Lung microvascular endothelial cell (primary cell): ENCODE measurements around the gene ABHD16A. TPM values are rescaled to one million over a fixed set of nuclear protein-coding genes. Genes with fewer than 3 reads are reported as not detected.
"Not testable (repeated sequence)": the region's sequence is repeated elsewhere in the genome, so short reads cannot be mapped to it uniquely, and the experiment has no call there.

ENCODE experiments used
- DNase-seq, 2 donors: peaks; one replicate each; pipeline versions ENCODE4 v3.0.0 to v3.0.0-alpha.2; 2010; ENCODE audit warnings: low read depth in 2 of 2
- total RNA-seq: library from RNA; depleted of rRNA; stranded (reverse); fragments of >200 nt; gene quantifications from 2 replicates; pipeline ENCODE4 v1.2.1, GENCODE V29; 2014

ABHD16A gene
- total RNA-seq, 1 donor from 2014 or later = 69.8 TPM

- no peak for DNase-seq
Measured at GRCh38 chr6:31715022-31715958, 12.2 kb upstream of the ABHD16A start, which contains the start of gene LY6G6D. Gene LY6G6D (plus strand): TSS chr6:31715348. CDS start chr6:31715356, 8 bp downstream.

- no peak for DNase-seq
Measured at GRCh38 chr6:31713991-31714684, 11.0 kb upstream of the ABHD16A start.

GRCh38 chr6:31713465-31713864 lies 10.3 kb upstream of the ABHD16A start:
- no peak for DNase-seq

DNA sequence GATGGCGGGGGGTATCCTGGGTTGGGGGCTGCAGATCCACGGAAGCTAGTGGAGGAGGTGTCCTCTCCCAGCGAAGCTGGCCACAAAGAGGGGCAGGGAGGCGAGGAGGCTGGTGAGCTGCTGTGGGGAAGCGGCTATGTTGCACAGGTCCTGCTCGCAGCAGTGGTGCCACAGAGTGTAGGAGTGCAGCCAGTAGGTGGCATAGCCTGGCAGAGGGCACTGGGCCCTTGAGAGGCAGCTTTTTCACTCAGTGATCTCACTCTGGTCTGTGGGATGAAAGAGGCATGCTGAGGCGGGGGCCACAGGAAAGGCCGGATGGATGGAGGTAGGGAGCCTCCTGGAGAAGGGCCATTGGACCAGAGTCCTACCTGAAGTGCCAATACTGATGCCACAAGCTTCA lies 9.2 kb upstream of the ABHD16A start:
- DNase-seq = no peak

GRCh38 chr6:31711233-31711632 lies 8.1 kb upstream of the ABHD16A start:
- no peak for DNase-seq

DNA sequence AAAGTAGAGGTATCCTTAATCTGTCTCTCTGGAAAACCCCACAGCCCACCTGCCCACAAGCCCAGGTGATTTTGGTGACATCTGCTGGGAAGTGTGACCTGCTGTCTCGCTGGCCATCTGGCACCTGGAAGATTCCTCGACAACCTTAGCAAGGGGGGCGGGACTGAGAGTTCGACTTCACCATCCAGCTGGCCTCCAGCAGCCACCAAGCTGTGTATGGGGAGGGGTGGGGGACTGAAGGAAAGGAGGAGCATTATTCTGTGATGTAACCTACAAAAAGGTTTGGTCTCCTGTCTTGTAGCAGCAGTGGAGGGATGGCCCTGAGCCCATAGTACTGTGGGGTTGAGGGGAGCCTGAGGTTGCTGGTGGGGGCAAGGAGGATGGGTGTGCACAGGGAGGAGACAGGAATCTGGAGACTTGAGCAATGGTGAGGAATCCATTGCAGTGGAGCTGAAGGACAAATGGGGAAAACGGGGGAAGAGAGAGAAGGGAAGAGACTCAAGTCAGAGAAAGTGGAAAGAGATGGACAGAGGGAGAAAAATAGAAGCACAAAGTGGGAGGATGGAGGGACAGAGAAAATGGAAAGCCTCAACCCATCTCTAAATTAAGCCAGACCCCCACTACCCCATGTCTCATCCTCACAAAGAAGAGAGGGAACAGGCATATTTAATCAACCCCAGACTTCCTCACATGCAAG lies 7.5 kb upstream of the ABHD16A start:
- no peak for DNase-seq

GRCh38 chr6:31709157-31709556 lies 6.0 kb upstream of the ABHD16A start:
- not testable (repeated sequence) for DNase-seq

DNA sequence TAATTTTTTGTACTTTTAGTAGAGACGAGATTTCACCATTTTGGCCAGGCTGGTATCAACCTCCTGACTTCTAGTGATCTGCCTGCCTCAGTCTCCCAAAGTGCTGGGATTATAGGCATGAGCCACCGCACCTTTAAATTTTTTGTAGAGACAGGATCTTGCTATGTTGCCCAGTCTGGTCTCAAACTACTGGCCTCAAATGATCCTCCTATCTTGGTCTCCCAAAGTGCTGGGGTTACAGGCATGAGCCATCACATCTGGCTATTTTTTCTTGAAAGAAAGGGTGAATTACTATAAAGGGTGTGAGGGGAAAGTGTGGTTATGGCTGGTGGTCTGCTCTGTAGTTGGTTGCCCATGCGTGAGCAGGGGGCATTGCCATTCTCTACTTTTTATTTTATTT lies 5.1 kb upstream of the ABHD16A start:
- no peak for DNase-seq

DNA sequence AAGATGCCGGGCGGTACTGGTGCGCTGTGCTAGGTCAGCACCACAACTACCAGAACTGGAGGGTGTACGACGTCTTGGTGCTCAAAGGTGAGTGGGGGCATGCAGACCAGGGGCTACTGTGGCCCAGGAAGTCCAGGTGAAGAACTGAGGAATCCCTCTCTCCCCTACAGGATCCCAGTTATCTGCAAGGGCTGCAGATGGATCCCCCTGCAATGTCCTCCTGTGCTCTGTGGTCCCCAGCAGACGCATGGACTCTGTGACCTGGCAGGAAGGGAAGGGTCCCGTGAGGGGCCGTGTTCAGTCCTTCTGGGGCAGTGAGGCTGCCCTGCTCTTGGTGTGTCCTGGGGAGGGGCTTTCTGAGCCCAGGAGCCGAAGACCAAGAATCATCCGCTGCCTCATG lies 4.6 kb upstream of the ABHD16A start:
- no peak for DNase-seq

DNA sequence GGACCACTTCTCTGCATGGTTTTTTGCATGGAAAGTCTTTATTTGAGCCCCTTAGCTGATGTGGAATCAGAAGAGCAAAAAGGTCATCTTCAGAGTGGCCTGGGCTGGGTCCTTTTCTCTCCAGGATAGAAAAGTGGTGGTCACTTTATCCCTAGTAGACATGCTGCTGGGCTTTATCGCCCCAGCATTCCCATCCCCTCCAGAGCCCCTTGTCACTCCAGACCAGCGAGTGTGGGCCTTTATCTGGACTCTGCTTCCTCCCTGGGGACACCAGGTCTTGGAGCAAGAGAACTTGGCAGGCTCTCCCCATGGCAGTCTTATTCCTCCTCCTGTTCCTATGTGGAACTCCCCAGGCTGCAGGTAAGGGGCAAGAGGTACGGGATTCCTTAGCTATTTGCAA lies 3.5 kb upstream of the ABHD16A start, which contains the start of gene LY6G6F:
Gene LY6G6F (plus strand): TSS at position 268 of the 400 bp plus-strand sequence. CDS start 41 bp downstream, at position 309.
- DNase-seq = no peak

DNA sequence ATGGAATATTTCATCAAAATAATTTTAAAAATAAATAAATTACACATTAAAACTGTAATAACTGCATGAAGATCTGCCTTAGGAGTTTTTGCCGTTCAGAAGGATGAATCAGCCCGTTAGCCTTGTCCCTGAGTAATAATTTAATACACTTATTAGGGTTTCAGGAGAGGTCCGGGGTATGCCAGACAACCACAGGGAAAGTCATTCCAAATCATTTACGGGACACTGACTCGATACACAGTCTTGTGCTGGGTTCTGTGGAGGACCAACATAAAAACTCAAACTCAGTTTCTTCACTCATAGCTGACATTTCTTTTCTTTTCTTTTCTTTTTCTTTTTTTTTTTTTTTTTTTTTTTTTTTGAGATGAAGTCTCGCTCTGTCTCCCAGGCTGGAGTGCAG lies 2.8 kb upstream of the ABHD16A start:
- no peak for DNase-seq

DNA sequence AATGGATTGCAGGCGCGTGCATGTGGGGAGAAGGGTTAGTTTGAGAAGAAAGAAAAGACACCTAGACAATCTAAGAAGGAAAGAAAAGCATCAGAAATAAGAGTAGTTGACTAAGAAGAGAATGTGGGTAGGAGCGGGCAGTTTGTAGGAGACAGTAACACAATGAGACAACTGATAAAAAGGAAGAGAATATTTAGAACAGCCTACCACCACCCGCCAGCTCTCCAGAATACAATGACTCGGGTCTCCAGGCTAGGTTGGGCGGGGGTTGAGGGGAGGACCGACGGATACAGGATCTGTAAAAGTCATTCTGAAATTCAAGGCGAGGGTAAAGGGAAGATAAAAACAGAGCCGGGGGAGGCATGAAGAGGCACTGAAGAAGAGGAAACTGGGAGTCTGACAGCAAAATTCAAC lies 712 bp downstream of the ABHD16A start:
- peak; percentile 31 to 43 for DNase-seq

GRCh38 chr6:31701666-31702404 lies 1.3 kb downstream of the ABHD16A start:
- peak; percentile 55 to 61 for DNase-seq

GRCh38 chr6:31700740-31701401 lies 2.3 kb downstream of the ABHD16A start:
- DNase-seq = no peak

DNA sequence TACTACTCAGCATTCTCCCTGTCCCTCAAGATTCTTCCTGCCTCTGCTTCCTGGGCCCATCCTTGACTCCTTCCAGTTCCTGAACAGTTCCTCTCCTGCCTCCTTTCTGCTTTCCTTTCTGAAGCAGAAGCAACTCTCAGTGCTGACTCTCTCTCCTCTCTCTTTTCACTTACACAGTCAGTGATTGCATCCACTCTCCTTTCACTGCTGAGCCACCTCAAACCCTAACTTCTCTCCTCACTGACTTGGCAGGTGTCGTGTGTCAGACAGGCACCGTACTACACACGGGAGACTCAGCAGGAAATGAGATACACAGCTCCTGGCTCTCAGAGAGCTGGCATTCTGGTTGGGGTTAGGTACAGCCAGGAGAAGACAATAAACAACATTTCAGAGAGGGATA lies 5.6 kb downstream of the ABHD16A start:
- DNase-seq = no peak

GRCh38 chr6:31693535-31693934 lies 9.6 kb downstream of the ABHD16A start:
- DNase-seq = no peak

- no peak for DNase-seq
Measured at GRCh38 chr6:31692886-31693285, 10.2 kb downstream of the ABHD16A start.

DNA sequence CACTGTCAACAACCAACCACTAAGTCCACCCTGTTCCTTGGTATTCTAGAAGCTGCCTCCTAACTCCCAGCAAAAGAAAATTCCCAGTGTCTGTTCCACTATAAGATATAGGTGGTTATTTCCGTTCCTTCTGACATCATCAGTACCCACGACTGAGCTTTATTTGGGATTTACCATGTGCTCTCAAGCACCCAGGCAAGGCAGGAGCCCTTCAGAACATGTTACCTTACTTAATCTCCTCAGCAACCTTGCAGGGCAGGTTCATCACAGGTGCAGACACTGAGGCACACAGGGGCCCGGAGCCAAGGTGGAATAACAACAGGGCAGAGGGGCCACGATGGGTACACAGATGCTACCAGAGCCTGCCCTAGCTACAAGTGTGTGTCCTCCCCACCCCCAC lies 10.8 kb downstream of the ABHD16A start:
- no peak for DNase-seq

DNA sequence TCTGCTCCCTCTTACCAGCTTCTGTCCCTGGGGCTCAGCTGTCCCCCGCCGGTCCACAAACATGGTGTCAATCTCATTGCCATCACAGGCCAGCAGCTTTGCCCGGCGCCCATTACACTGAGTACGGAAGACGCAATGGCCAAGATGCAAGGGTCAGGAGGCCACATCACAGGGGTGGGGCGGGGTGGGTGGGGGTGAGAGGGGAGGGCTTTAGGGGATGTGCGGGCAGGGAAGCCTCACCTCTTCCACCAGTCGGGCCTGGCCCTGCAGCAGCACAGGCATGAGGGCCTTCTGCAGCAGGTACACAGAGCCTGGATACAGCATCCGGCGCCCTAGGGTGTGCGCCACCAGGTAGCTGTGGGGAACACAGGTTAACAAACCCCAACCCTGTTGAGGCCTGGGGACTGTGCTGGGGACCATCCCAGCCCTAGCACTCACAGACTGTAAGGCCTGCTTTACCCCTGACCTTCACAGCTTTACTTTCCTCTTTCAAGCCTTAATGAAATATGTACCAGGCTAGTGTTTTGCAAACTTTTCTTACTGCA lies 11.5 kb downstream of the ABHD16A start:
- no peak for DNase-seq

GRCh38 chr6:31691078-31691463 lies 12.1 kb downstream of the ABHD16A start:
- no peak for DNase-seq
